Stomach (tissue), 9 donors: ENCODE data around the gene ADIPOR1. TPM values are rescaled to one million over a fixed set of nuclear protein-coding genes. Genes with fewer than 3 reads are reported as not detected.
"Not testable (repeated sequence)": the region's sequence is repeated elsewhere in the genome, so short reads cannot be mapped to it uniquely, and the experiment has no call there.

Experiments
- DNase-seq, 2 donors: peaks; one replicate each; pipeline versions ENCODE4 v3.0.0 to v3.0.0-alpha.2; 2013 to 2019
- H3K27ac ChIP-seq, 5 donors: fragments of 200-600 bp in 4 of 5; sonication (generic) in 4 of 5; one replicate each; pipeline ENCODE4 v1.5.1; 2013 to 2019; ENCODE audit warnings: mild to moderate bottlenecking in 1 of 5, moderate library complexity in 1 of 5
- H3K27me3 ChIP-seq, 3 donors: fragments of 200-600 bp; sonication (generic); one replicate each; pipeline ENCODE4 v1.5.1; 2017 to 2019; ENCODE audit warnings: mixed run types in 1 of 3
- H3K36me3 ChIP-seq, 4 donors: fragments of 200-600 bp; sonication (generic); 1 replicate in 3 of 4; 2 replicates in 1 of 4; pipeline ENCODE4 v1.5.1; 2016 to 2019
- H3K4me1 ChIP-seq, 4 donors: fragments of 200-600 bp; sonication (generic); one replicate each; pipeline ENCODE4 v1.5.1; 2016 to 2019
- H3K4me3 ChIP-seq, 4 donors: fragments of 200-600 bp; sonication (generic) in 3 of 4; one replicate each; pipeline ENCODE4 v1.5.1; 2016 to 2019; ENCODE audit warnings: mild to moderate bottlenecking in 1 of 4
- H3K9me3 ChIP-seq, 4 donors: fragments of 200-600 bp; sonication (generic); one replicate each; pipeline ENCODE4 v1.5.1; 2016 to 2019
- CTCF ChIP-seq, 7 experiments: fragments of 450-650 bp in 4 of 7; fragments of 200-600 bp in 3 of 7; sonication (generic) in 3 of 7; IDR thresholded peaks; one replicate each; pipeline ENCODE4 v1.5.1; 2016 to 2019; ENCODE audit warnings: antibody characterized with exemption in 7 of 7, control low read depth in 2 of 7, mild to moderate bottlenecking in 1 of 7
- EP300 ChIP-seq: sonication (generic); formaldehyde crosslinking; IDR thresholded peaks from one replicate; pipeline ENCODE4 v1.6.1; 2017; ENCODE audit warnings: antibody characterized with exemption
- POLR2A ChIP-seq, 4 donors: fragments of 450-650 bp; IDR thresholded peaks; one replicate each; pipeline ENCODE4 v1.6.1; 2016; ENCODE audit warnings: antibody characterized with exemption in 4 of 4, control low read depth in 2 of 4, mild to moderate bottlenecking in 1 of 4, moderate library complexity in 1 of 4
- POLR2AphosphoS5 ChIP-seq, 3 donors: sonication (generic); formaldehyde crosslinking; IDR thresholded peaks; one replicate each; pipeline ENCODE4 v1.6.1; 2016; ENCODE audit warnings: antibody characterized with exemption in 3 of 3
- WGBS, 5 donors: extraction: QIAGEN DNeasy Blood & Tissue Kit in 3 of 5; methylation state at CpG; one replicate each; pipeline versions ENCODE4 v1.1.5 to v1.1.7; 2013 to 2018; 5-methylcytosine and 5-hydroxymethylcytosine counted together
- intact Hi-C: fragments of 100-400 bp; cut with DNase I; formaldehyde crosslinking; loops from one replicate; pipeline ENCODE4 v1.15.1; 2023; ENCODE audit warnings: low total_unique reads
- polyA plus RNA-seq, 3 donors: library from polyadenylated mRNA; stranded (reverse); fragments of 200-250 nt; gene quantifications; one replicate each; pipeline ENCODE4 v1.2.3, GENCODE V29; 2013
- total RNA-seq, 5 donors: library from RNA; depleted of rRNA; stranded (reverse); fragments of >200 nt; gene quantifications; one replicate each; pipeline versions ENCODE4 v1.1.0 to v1.2.3, GENCODE V29; 2014 to 2016
- donor health status: healthy with polysubstance abuse.
- donor health status: Bipolar disorder and iron deficiency.
- donor health status: healthy.

ADIPOR1 gene
- total and polyA plus RNA-seq, 8 donors: 46.1 to 112 (median 65.9) TPM

GRCh38 chr1:202941372-202941771, 16.7 kb downstream of the ADIPOR1 start:
- H3K9me3 ChIP-seq: no peaks in the 10 kb centered on the region
- no peak for TF ChIP-seq CTCF (IDR thresholded peaks at IDR 0.05)
- no peak for TF ChIP-seq EP300
- no peak for TF ChIP-seq POLR2AphosphoS5 (IDR thresholded peaks at IDR 0.05)
- no peak for TF ChIP-seq POLR2A (IDR thresholded peaks at IDR 0.05)
- DNase-seq: no peak
- H3K4me3 ChIP-seq: no peak overlapping the region
- H3K27ac ChIP-seq: no peak overlapping the region
- no peaks in the 10 kb centered on the region for H3K4me1 ChIP-seq
- no peaks in the 10 kb centered on the region for H3K27me3 ChIP-seq
- intact Hi-C loops: no loop called here
- peaks cover 33 to 72% (median 69%) of the 10 kb centered on the region in 4 donors for H3K36me3 ChIP-seq
- WGBS, 5 donors: 89 to 92% (median 91%) methylated on average over 4 of the region's 4 CpGs

GRCh38 chr1:202940561-202940960, 17.6 kb downstream of the ADIPOR1 start:
- no peak for TF ChIP-seq EP300
- no peak for TF ChIP-seq POLR2A (IDR thresholded peaks at IDR 0.05)
- no peak for TF ChIP-seq POLR2AphosphoS5 (IDR thresholded peaks at IDR 0.05)
- no peak for TF ChIP-seq CTCF (IDR thresholded peaks at IDR 0.05)
- Histone ChIP-seq H3K27me3 (no peaks in the 10 kb centered on the region), H3K4me3 (no peak overlapping the region), H3K36me3 (peaks cover 29 to 63% (median 61%) of the 10 kb centered on the region in 4 donors), H3K4me1 (no peaks in the 10 kb centered on the region), H3K9me3 (no peaks in the 10 kb centered on the region), H3K27ac (no peak overlapping the region)
- intact Hi-C loops: no loop called here
- DNase-seq: no peak

- Histone ChIP-seq H3K27ac (no peak overlapping the region), H3K4me3 (no peak overlapping the region), H3K36me3 (peaks cover 26 to 42% (median 40%) of the 10 kb centered on the region in 4 donors), H3K4me1 (no peaks in the 10 kb centered on the region), H3K9me3 (no peaks in the 10 kb centered on the region), H3K27me3 (no peaks in the 10 kb centered on the region)
- DNase-seq: no peak
- intact Hi-C loops: no loop called here
- TF ChIP-seq POLR2AphosphoS5 (IDR thresholded peaks at IDR 0.05) (no peak), POLR2A (IDR thresholded peaks at IDR 0.05) (no peak), EP300 (no peak)
- WGBS, 5 donors: 64 to 78% (median 77%) methylated on average over 5 of the region's 5 CpGs
These were observed 19.7 kb downstream of the ADIPOR1 start for GRCh38 chr1:202938287-202938925.

- H3K27me3 ChIP-seq, H3K27ac ChIP-seq, H3K4me3 ChIP-seq, intact Hi-C loops, DNase-seq, H3K9me3 ChIP-seq, H3K4me1 ChIP-seq: not testable (repeated sequence)
- H3K36me3 ChIP-seq: peaks cover 6 to 22% (median 20%) of the 10 kb centered on the region in 4 donors
- WGBS, 5 donors: 85 to 100% (median 88%) methylated on average over 1 of the region's 6 CpGs; no CpG with 5 or more reads in 2 of the 5 donors
These were observed 21.7 kb downstream of the ADIPOR1 start for GRCh38 chr1:202936409-202936808.

- DNase-seq: no peak
- H3K27ac ChIP-seq: no peak overlapping the region
- no peaks in the 10 kb centered on the region for H3K27me3 ChIP-seq
- H3K4me3 ChIP-seq: no peak overlapping the region
- H3K4me1 ChIP-seq: no peaks in the 10 kb centered on the region
- TF ChIP-seq POLR2AphosphoS5 (IDR thresholded peaks at IDR 0.05) (no peak), CTCF (IDR thresholded peaks at IDR 0.05) (no peak), EP300 (no peak), POLR2A (IDR thresholded peaks at IDR 0.05) (no peak)
- WGBS, 5 donors: 61 to 85% (median 77%) methylated on average over 3 of the region's 3 CpGs
- peaks cover under 1 to 16% (median 14%) of the 10 kb centered on the region in 4 donors for H3K36me3 ChIP-seq
- no peaks in the 10 kb centered on the region for H3K9me3 ChIP-seq
- intact Hi-C loops: no loop called here
These were observed 22.3 kb downstream of the ADIPOR1 start for GRCh38 chr1:202935844-202936243.
